IMR-90 (cell line): Measurements from ENCODE around the gene SLC29A2. TPM values are rescaled to one million over a fixed set of nuclear protein-coding genes. Genes with fewer than 3 reads are reported as not detected.
"Not testable (repeated sequence)": the region's sequence is repeated elsewhere in the genome, so short reads cannot be mapped to it uniquely, and the experiment has no call there.

ENCODE experiments used
- ATAC-seq: fragments of 200-7000 bp; cut with Tn5 transposase; 2 replicates; pipeline ENCODE4 v1.9.1; 2020; ENCODE audit warnings: low read depth, mild to moderate bottlenecking, moderate library complexity
- BruUV-seq: library from RNA; stranded (reverse); fragments of 400-500 nt; replicated peaks from 2 replicates; lab custom pipeline; 2021; lab: Mats Ljungman, UMichigan
- CTCF ChIA-PET: fragments of 300-600 bp; formaldehyde crosslinking; extraction: SDS; loops from one replicate; lab custom pipeline; 2021; ENCODE audit warnings: antibody characterized with exemption; lab: Yijun Ruan, JAX
- POLR2A ChIA-PET: fragments of 300-600 bp; sonication (Branson Sonifier 250); formaldehyde crosslinking; loops from one replicate; lab custom pipeline; 2022; ENCODE audit warnings: antibody characterized with exemption; ENCODE audit not compliant: unreplicated experiment; lab: Charles Lee
- DNase-seq: peaks from one replicate; pipeline ENCODE4 v3.0.0; 2013
- H2AFZ ChIP-seq: replicated peaks from 2 replicates; pipeline ENCODE3; 2013; ENCODE audit warnings: low read length, mild to moderate bottlenecking; ENCODE audit not compliant: poor library complexity
- H2AK5ac ChIP-seq: 2 replicates; pipeline ENCODE4 v1.6.1; 2013; ENCODE audit warnings: low read depth, low read length, inconsistent platforms
- H2AK9ac ChIP-seq: replicated peaks from 2 replicates; pipeline ENCODE3; 2013; ENCODE audit warnings: mild to moderate bottlenecking, low read depth, low read length, moderate library complexity; ENCODE audit not compliant: poor library complexity
- H2BK120ac ChIP-seq: 2 replicates; pipeline ENCODE4 v1.6.1; 2013; ENCODE audit warnings: low read depth, low read length, inconsistent platforms
- H2BK15ac ChIP-seq: 3 replicates; pipeline ENCODE4 v1.6.1; 2013; ENCODE audit warnings: low read depth, low read length, inconsistent platforms
- H2BK20ac ChIP-seq: 2 replicates; pipeline ENCODE4 v1.6.1; 2013; ENCODE audit warnings: low read depth, mild to moderate bottlenecking, inconsistent platforms, low read length, moderate library complexity
- H2BK5ac ChIP-seq: 2 replicates; pipeline ENCODE4 v1.6.1; 2013; ENCODE audit warnings: mild to moderate bottlenecking, low read depth, low read length, inconsistent platforms; ENCODE audit not compliant: poor library complexity, severe bottlenecking
- H3K14ac ChIP-seq: replicated peaks from 2 replicates; pipeline ENCODE4 v1.6.1; 2013; ENCODE audit warnings: low read depth, low read length, inconsistent platforms
- H3K18ac ChIP-seq: 2 replicates; pipeline ENCODE4 v1.6.1; 2013; ENCODE audit warnings: low read depth, low read length, control low read depth
- H3K23ac ChIP-seq: 2 replicates; pipeline ENCODE4 v1.6.1; 2013; ENCODE audit warnings: low read depth, low read length, inconsistent platforms
- H3K27ac ChIP-seq: 2 replicates; pipeline ENCODE4 v1.5.1; 2013; ENCODE audit warnings: mild to moderate bottlenecking, control low read depth, low read length; ENCODE audit not compliant: insufficient read depth
- H3K27me3 ChIP-seq: 2 replicates; pipeline ENCODE4 v1.6.1; 2013; ENCODE audit warnings: low read length; ENCODE audit not compliant: control insufficient read depth, insufficient read depth
- H3K36me3 ChIP-seq: 2 replicates; pipeline ENCODE4 v1.6.1; 2013; ENCODE audit warnings: low read length, mixed read lengths; ENCODE audit not compliant: control insufficient read depth, insufficient read depth
- H3K4ac ChIP-seq: 2 replicates; pipeline ENCODE4 v1.6.1; 2013; ENCODE audit warnings: low read depth, low read length, inconsistent platforms
- H3K4me1 ChIP-seq: 2 replicates; pipeline ENCODE4 v1.6.1; 2013; ENCODE audit warnings: low read length, mixed read lengths; ENCODE audit not compliant: control insufficient read depth, insufficient read depth
- H3K4me2 ChIP-seq: 2 replicates; pipeline ENCODE4 v1.6.1; 2013; ENCODE audit warnings: low read depth, mild to moderate bottlenecking, control low read depth, low read length, moderate library complexity
- H3K4me3 ChIP-seq: 2 replicates; pipeline ENCODE4 v1.5.1; 2013; ENCODE audit warnings: low read depth, mild to moderate bottlenecking, control low read depth, low read length, moderate library complexity; ENCODE audit not compliant: insufficient read depth
- H3K56ac ChIP-seq: 2 replicates; pipeline ENCODE4 v1.6.1; 2013; ENCODE audit warnings: low read length, inconsistent platforms; ENCODE audit not compliant: insufficient read depth; ENCODE audit errors: extremely low read depth
- H3K79me1 ChIP-seq, 2 experiments: 2 replicates each; pipeline ENCODE4 v1.6.1; 2013; ENCODE audit warnings: low read length in 2 of 2, inconsistent platforms in 1 of 2, low read depth in 1 of 2
- H3K9ac ChIP-seq: 2 replicates; pipeline ENCODE4 v1.6.1; 2013; ENCODE audit warnings: low read depth, low read length, control low read depth
- H3K9me1 ChIP-seq: 2 replicates; pipeline ENCODE4 v1.6.1; 2013; ENCODE audit warnings: low read length, inconsistent platforms; ENCODE audit not compliant: insufficient read depth
- H3K9me3 ChIP-seq: 2 replicates; pipeline ENCODE4 v1.6.1; 2013; ENCODE audit warnings: low read length; ENCODE audit not compliant: control insufficient read depth, insufficient read depth
- H4K20me1 ChIP-seq: 2 replicates; pipeline ENCODE4 v1.6.1; 2013; ENCODE audit warnings: low read length, inconsistent platforms; ENCODE audit not compliant: insufficient read depth
- H4K5ac ChIP-seq: 2 replicates; pipeline ENCODE4 v1.6.1; 2013; ENCODE audit warnings: mild to moderate bottlenecking, low read depth, low read length, control low read depth
- H4K8ac ChIP-seq, 2 experiments: 2 replicates each; pipeline ENCODE4 v1.6.1; 2013; ENCODE audit warnings: low read depth in 2 of 2, low read length in 2 of 2, control low read depth in 1 of 2, inconsistent platforms in 1 of 2
- H4K91ac ChIP-seq: 2 replicates; pipeline ENCODE4 v1.6.1; 2013; ENCODE audit warnings: low read depth, low read length, inconsistent platforms; ENCODE audit not compliant: insufficient read depth
- WGBS, 2 experiments: methylation state at CpG; one replicate each; pipeline versions ENCODE4 v1.1.5 to v1.1.7; 2013; ENCODE audit warnings: missing lambda C conversion rate in 2 of 2; ENCODE audit not compliant: insufficient read length in 1 of 2; ENCODE audit errors: extremely low coverage in 2 of 2; 5-methylcytosine and 5-hydroxymethylcytosine counted together
- dilution Hi-C: fragments of 300-500 bp; cut with HindIII; formaldehyde crosslinking; loops from one replicate; pipeline ENCODE4 v1.14.3; 2018; ENCODE audit warnings: low sequenced_read_pairs; ENCODE audit not compliant: unreplicated experiment
- in situ Hi-C: fragments of 300-500 bp; cut with MboI; formaldehyde crosslinking; loops from 3 replicates; pipeline ENCODE4 v1.14.3; 2019; ENCODE audit warnings: low sequenced_read_pairs, inconsistent platforms, mixed read lengths
- intact Hi-C: fragments of 100-400 bp; cut with micrococcal nuclease; formaldehyde crosslinking; loops from 2 replicates; pipeline ENCODE4 v1.10.0; 2022
- polyA plus RNA-seq, 3 experiments: library from polyadenylated mRNA; depleted of rRNA; stranded (reverse); fragments of >200 nt; gene quantifications; 2 replicates each; pipeline ENCODE4 v1.2.3, GENCODE V29; 2012; ENCODE audit warnings: low replicate concordance in 1 of 3
- total RNA-seq: library from RNA; depleted of rRNA; stranded (reverse); fragments of >200 nt; gene quantifications from 2 replicates; pipeline ENCODE4 v1.2.3, GENCODE V29; 2012

Gene SLC29A2
- total and polyA plus RNA-seq, 2 of the 4 experiments (the other 2 are of a cell fraction), result under 0.01 to 1.2 TPM

- H3K27me3 ChIP-seq, result peaks cover 16% of the 10 kb centered on the region
- POLR2A ChIA-PET, H3K56ac ChIP-seq, BruUV-seq, H3K9me3 ChIP-seq, H4K8ac ChIP-seq, intact Hi-C loops, in situ Hi-C loops, H4K5ac ChIP-seq, H3K23ac ChIP-seq, H3K9me1 ChIP-seq, H4K91ac ChIP-seq, H3K18ac ChIP-seq, H2AK9ac ChIP-seq, H2BK5ac ChIP-seq, H2AK5ac ChIP-seq, dilution Hi-C loops, H2BK15ac ChIP-seq, H3K36me3 ChIP-seq, H2AFZ ChIP-seq, H3K4me3 ChIP-seq, H2BK120ac ChIP-seq, H3K14ac ChIP-seq, H4K20me1 ChIP-seq, H2BK20ac ChIP-seq, ATAC-seq, H3K4me2 ChIP-seq, DNase-seq, H3K4ac ChIP-seq, H3K4me1 ChIP-seq, H3K79me1 ChIP-seq, H3K9ac ChIP-seq, H3K27ac ChIP-seq: not testable (repeated sequence)
- CTCF ChIA-PET, result interaction anchor here (0.8 kb wide), 1 partner anchor 15 kb away, joined by 3 read pairs; no protein-coding TSS in a partner anchor
- 78% methylated on average over 5 of the region's 9 CpGs; no CpG with 5 or more reads in 1 of the 2 experiments for WGBS, 2 experiments
Measured at GRCh38 chr11:66373690-66374287, 2.2 kb upstream of the SLC29A2 start.
